ENCODE measurements around the gene EPHA3.

EPHA3 gene

DNA sequence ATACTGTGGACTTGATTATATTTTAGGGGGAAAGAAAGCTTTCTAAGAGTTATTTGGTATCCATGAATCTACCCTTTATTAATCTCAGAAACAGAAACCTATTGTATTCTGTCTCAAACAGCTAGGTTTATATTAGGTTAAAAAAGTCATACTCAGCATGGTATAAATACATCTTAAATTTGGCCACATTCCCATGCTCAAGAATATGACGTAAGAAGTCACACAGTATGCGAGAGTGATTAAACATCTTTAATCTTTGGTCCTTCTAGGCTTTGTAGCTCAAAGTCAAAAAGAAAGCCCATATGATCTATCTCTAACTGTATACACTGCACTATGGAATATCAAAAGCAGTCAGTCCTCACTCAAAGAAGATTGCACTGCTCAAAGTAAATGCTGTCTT is 131.4 kb downstream of the EPHA3 start:
- TF ChIP-seq, protein P1, sequence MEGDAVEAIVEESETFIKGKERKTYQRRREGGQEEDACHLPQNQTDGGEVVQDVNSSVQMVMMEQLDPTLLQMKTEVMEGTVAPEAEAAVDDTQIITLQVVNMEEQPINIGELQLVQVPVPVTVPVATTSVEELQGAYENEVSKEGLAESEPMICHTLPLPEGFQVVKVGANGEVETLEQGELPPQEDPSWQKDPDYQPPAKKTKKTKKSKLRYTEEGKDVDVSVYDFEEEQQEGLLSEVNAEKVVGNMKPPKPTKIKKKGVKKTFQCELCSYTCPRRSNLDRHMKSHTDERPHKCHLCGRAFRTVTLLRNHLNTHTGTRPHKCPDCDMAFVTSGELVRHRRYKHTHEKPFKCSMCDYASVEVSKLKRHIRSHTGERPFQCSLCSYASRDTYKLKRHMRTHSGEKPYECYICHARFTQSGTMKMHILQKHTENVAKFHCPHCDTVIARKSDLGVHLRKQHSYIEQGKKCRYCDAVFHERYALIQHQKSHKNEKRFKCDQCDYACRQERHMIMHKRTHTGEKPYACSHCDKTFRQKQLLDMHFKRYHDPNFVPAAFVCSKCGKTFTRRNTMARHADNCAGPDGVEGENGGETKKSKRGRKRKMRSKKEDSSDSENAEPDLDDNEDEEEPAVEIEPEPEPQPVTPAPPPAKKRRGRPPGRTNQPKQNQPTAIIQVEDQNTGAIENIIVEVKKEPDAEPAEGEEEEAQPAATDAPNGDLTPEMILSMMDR (conservative IDR thresholded peaks at IDR 0.05; ENCODE audit: low read length), result no peak
- DNase-seq (ENCODE audit: low read depth), result no peak
- no peak overlapping the region for H3K4me3 ChIP-seq (ENCODE audit: low read length)

DNA sequence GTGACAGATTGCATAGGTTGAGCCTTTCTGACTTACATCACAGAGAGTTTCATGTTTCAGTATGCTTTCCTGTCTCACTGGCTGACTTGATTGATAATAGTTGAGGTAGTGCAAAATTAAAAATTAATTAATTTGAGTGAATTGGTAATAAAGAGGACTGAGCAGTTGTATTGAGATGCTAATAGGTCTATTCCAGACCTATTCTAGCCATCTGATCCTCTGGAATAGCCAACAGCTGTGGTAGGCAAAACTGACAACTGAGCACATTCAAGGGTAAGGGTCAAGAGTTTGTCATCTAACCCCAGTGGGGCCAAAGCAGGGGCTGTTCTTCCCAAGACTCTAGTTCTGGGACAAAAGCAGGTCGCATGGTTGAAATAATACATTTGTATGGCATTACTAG is 132.4 kb downstream of the EPHA3 start:
- H3K4me3 ChIP-seq (ENCODE audit: low read length), result no peak overlapping the region
- no peak for DNase-seq (ENCODE audit: low read depth)
- TF ChIP-seq, protein P1 (conservative IDR thresholded peaks at IDR 0.05; ENCODE audit: low read length), result no peak

DNA sequence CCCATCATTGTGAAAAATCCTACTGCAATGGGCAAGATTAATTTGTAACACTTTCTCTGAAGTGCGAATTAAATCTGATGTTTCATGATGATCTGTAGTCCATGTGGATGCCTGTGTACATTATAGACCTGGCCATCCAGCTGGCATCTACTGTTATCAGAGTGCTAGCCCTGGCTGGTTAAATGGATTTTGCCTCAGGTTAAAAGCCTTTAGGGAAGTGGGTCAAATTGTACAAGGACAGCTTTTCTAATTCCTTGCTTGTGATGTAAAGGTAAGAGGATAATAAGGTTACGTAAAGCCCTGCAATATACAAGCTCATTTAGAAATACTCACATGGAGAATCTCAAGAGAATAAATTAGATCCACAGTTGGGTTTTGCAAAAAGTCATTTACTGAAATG is 138.2 kb downstream of the EPHA3 start:
- no peak for DNase-seq (ENCODE audit: low read depth)
- TF ChIP-seq, protein P1 (conservative IDR thresholded peaks at IDR 0.05; ENCODE audit: low read length), result no peak

DNA sequence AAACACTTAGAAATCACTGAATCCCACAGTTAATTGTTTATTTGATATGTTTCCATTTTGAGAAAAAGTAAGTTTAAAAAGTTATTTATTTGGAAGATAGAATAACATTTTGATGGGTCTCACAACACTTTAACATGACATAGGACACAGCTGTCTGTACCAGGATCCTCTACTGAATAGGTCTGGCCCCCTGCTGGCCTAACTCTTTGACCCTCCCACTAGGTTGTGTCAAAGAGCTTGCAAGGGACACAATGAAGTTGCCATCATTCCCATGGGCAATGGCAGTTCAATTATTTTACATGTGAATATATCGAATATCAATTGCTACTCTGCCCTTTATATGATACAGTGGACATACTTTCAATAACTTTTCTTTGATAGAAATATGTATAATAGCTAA is 138.9 kb downstream of the EPHA3 start:
- H3K4me3 ChIP-seq (ENCODE audit: low read length), result no peak overlapping the region
- TF ChIP-seq, protein P1 (conservative IDR thresholded peaks at IDR 0.05; ENCODE audit: low read length), result peak; percentile 12; the same call in 1 of the 2 replicates
- DNase-seq (ENCODE audit: low read depth), result no peak

More for the DNA sequence above, 138.2 kb downstream of the EPHA3 start:
- H3K4me3 ChIP-seq (ENCODE audit: low read length), result no peak overlapping the region

DNA sequence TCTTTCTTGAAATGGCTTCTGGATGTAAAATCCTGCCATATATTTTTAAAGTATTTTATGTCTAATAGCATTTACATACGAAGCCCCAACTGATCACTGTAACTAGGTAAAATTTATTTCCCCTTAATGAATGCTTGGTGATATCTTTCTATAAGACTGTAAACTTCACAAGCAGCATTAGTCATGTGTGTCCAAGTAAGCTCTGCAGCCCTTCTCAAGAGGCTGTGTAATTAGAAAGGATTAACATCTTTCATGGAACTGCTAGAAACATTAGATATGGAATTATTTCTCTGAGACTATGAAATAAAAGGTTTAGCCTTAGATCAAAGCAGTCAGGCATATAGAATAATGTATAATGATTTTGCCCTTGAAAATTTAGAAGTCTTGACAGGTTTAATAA is 143.3 kb downstream of the EPHA3 start:
- no peak for DNase-seq (ENCODE audit: low read depth)
- TF ChIP-seq, protein P1 (conservative IDR thresholded peaks at IDR 0.05; ENCODE audit: low read length), result no peak
- H3K4me3 ChIP-seq (ENCODE audit: low read length), result no peak overlapping the region

DNA sequence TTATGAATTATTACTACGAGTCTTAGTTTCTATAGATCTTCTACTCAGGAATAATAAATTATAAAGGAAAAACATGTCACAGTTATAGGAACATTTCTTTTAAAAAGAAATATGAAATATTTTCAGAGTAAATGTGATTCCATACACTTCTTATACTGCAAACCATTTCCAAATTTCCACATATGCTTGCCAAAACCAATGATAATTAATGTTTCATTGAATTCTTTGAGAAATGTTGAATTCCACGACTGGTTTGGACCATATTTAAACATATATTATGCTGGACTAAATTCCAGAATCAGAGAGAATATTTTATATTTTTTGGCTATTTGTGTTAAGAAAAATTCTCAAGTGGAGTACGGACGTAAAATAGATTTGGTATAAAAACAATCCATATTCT is 144.6 kb downstream of the EPHA3 start:
- TF ChIP-seq, protein P1 (conservative IDR thresholded peaks at IDR 0.05; ENCODE audit: low read length), result no peak
- H3K4me3 ChIP-seq (ENCODE audit: low read length), result no peak overlapping the region
- no peak for DNase-seq (ENCODE audit: low read depth)

DNA sequence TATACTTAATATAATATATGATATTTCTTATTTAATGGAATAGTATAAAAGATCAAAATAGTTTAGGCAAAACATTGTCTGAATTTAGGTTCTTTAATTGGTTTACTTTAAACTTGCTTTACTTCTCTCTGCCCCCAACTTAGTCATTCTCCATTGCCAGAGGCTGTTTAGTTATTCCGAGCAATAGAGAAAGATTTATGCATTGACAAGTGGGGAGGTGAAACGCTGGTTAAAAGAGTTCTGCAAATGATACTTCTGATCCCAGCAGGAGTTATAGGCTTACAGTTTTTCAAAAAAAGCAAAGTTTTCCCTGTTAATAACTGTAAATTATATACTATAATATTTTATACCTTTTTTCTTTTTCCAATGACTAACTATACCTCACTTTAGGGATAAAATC is 145.4 kb downstream of the EPHA3 start:
- TF ChIP-seq, protein P1 (conservative IDR thresholded peaks at IDR 0.05; ENCODE audit: low read length), result no peak
- DNase-seq (ENCODE audit: low read depth), result no peak
- H3K4me3 ChIP-seq (ENCODE audit: low read length), result no peak overlapping the region
